Measurements from ENCODE around the gene MPP4.

- TF ChIP-seq YY1 (IDR thresholded peaks at IDR 0.05; ENCODE audit: insufficient read depth, insufficient read length) = no peak
- no peak for TF ChIP-seq ZNF274 (IDR thresholded peaks at IDR 0.05; ENCODE audit: low read depth, low read length)
- TF ChIP-seq SUZ12 (IDR thresholded peaks at IDR 0.05; ENCODE audit: extremely low read depth, insufficient read depth, insufficient read length) = no peak
Measured at GRCh38 chr2:201685156-201685555, 13.3 kb downstream of the MPP4 start.

All from NT2/D1 (cell line).